ENCODE data around the gene GRIK1. TPM values are rescaled to one million over a fixed set of nuclear protein-coding genes. Genes with fewer than 3 reads are reported as not detected.

GRIK1 gene
- polyA plus RNA-seq, 5 donors, result 0.23 to 0.93 (median 0.48) TPM

Other genes with a start within 250 kb of the GRIK1 start
- gene CLDN17, start 226.8 kb upstream of the GRIK1 start, polyA plus RNA-seq (ENCODE audit: insufficient read depth in 1 of 5, insufficient read length in 5 of 5, low replicate concordance in 1 of 5), result not detected

Measured in right lung (tissue), 5 donors.